Mammary epithelial cell (primary cell): Measurements from ENCODE around the gene TCF4.

Source experiments
- CTCF ChIP-seq, 2 donors: IDR thresholded peaks in 1 of 2; conservative IDR thresholded peaks in 1 of 2; 2 replicates each; pipeline ENCODE4 v1.5.1; 2011 to 2012; ENCODE audit warnings: inconsistent platforms in 2 of 2, low read length in 2 of 2, mild to moderate bottlenecking in 2 of 2, control low read depth in 1 of 2, low read depth in 1 of 2; ENCODE audit not compliant: insufficient read depth in 1 of 2; ENCODE audit errors: extremely low read depth in 1 of 2
- EZH2 ChIP-seq: IDR thresholded peaks from 2 replicates; pipeline ENCODE4 v1.6.1; 2012; ENCODE audit warnings: low read length, inconsistent platforms, borderline replicate concordance

GRCh38 chr18:55362303-55362702 lies 225.7 kb downstream of the TCF4 start:
- TF ChIP-seq CTCF (conservative IDR thresholded peaks at IDR 0.05 in 1 of 2, IDR thresholded peaks at IDR 0.05 in 1 of 2; ENCODE audit: extremely low read depth in 1 of 2, insufficient read depth in 1 of 2, low read depth in 1 of 2, low read length in 2 of 2) (no peak), EZH2 (no peak)
